DND-41 (cell line): ENCODE data around the gene RAB7B.

Experiments
- CTCF ChIP-seq: IDR thresholded peaks from 2 replicates; pipeline ENCODE4 v1.5.1; 2012; ENCODE audit warnings: borderline replicate concordance, low read length, moderate library complexity, mild to moderate bottlenecking; ENCODE audit not compliant: poor library complexity, severe bottlenecking; ENCODE audit errors: extremely low read depth
- EZH2 ChIP-seq: IDR thresholded peaks from 3 replicates; pipeline ENCODE4 v1.6.1; 2012; ENCODE audit warnings: borderline replicate concordance, low read depth, mild to moderate bottlenecking, moderate library complexity, low read length, inconsistent platforms; ENCODE audit not compliant: severe bottlenecking

GRCh38 chr1:205959789-205960188, 43.4 kb downstream of the RAB7B start:
- no peak for TF ChIP-seq CTCF
- TF ChIP-seq EZH2: no peak
